Coronary artery (tissue), 2 donors: ENCODE results near the gene TRAF3.

Source experiments
- DNase-seq: peaks from one replicate; pipeline ENCODE4 v3.0.0-alpha.2; 2017; ENCODE audit warnings: low spot score
- H3K27ac ChIP-seq, 2 donors: fragments of 200-600 bp; sonication (generic); one replicate each; pipeline ENCODE4 v1.5.1; 2016 to 2019
- H3K4me3 ChIP-seq: fragments of 200-600 bp; sonication (generic); 2 replicates; pipeline ENCODE4 v1.5.1; 2016; ENCODE audit warnings: mild to moderate bottlenecking, moderate library complexity
- TF ChIP-seq, protein P1 (sequence below): fragments of 200-600 bp; sonication (generic); IDR thresholded peaks from one replicate; pipeline ENCODE4 v1.5.1; 2019; ENCODE audit warnings: antibody characterized with exemption

TRAF3 gene

DNA sequence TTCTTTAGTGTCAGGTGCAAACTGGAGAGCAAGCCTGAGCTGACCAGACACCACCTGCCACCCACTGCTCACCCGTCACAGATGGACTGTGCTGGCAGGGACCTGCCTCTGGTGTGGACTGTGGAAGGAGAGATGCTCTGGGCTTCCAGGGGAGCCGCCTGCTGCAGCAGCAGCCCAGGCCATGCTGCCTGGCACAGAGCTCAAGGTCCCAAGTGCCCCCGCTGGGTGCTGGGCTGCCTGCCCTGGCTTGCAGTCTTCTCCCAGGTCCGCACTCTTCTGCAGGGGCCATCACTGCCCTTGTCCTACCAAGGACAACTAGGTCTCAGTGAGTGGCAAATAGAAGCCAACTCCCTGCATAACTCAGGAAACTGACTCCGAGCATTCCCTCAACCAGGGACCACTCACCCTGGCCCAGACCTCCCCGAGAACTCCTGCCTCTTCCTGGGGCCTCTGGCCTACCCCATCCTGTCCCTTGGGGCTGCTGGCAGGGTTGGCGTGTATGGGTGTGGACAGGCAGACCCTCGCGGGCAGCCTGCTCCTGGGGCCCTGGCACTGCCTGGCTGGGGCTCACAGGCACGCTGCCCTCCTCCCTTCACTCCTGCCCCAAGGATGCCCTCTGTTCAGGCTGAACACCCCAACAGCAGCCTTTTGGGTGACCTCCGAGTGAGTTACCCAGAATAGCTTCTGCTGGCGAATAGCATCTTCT is 154.5 kb downstream of the TRAF3 start:
- DNase-seq: peak; percentile 70
- H3K27ac ChIP-seq: no peak overlapping the region
- H3K4me3 ChIP-seq: no peak overlapping the region
- TF ChIP-seq, protein P1, sequence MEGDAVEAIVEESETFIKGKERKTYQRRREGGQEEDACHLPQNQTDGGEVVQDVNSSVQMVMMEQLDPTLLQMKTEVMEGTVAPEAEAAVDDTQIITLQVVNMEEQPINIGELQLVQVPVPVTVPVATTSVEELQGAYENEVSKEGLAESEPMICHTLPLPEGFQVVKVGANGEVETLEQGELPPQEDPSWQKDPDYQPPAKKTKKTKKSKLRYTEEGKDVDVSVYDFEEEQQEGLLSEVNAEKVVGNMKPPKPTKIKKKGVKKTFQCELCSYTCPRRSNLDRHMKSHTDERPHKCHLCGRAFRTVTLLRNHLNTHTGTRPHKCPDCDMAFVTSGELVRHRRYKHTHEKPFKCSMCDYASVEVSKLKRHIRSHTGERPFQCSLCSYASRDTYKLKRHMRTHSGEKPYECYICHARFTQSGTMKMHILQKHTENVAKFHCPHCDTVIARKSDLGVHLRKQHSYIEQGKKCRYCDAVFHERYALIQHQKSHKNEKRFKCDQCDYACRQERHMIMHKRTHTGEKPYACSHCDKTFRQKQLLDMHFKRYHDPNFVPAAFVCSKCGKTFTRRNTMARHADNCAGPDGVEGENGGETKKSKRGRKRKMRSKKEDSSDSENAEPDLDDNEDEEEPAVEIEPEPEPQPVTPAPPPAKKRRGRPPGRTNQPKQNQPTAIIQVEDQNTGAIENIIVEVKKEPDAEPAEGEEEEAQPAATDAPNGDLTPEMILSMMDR: no peak

DNA sequence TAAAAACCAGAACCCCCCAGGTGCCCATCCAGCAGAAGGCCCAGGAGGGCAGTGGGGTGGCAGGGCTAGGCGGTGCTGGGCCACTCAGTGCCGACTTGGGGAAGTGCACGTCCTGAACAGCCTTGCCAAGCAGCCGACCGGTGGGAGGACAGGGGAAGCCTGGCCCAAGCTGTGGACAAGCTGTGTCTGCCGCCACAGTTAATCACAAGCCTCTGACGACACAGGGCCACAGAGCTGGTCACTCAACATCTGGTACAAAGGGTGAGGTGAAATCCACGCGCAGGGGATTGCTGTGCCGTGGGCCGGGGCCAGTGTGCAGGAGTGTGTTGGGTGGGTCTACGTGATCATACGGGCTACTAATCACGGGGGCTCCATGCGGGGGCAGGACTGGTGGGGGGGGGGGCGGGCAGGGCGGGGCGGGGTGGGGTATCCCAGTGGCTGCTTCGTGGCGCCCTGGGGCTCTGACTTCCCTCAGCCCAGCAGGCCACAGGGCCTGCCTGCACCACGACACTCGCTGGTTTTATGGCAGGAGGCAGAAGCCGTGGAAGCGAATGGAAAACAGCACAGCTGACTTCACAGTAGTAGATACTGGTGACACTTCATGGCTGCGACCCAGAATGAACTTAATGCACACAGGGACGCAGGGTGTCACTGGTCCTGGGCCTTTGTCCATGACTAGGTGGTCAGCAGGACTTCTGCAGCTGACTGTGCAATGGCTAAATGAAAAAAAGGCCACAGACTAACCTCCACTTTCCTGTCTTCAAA is 155.4 kb downstream of the TRAF3 start:
- TF ChIP-seq, protein P1: no peak
- H3K27ac ChIP-seq: no peak overlapping the region
- H3K4me3 ChIP-seq: no peak overlapping the region

DNA sequence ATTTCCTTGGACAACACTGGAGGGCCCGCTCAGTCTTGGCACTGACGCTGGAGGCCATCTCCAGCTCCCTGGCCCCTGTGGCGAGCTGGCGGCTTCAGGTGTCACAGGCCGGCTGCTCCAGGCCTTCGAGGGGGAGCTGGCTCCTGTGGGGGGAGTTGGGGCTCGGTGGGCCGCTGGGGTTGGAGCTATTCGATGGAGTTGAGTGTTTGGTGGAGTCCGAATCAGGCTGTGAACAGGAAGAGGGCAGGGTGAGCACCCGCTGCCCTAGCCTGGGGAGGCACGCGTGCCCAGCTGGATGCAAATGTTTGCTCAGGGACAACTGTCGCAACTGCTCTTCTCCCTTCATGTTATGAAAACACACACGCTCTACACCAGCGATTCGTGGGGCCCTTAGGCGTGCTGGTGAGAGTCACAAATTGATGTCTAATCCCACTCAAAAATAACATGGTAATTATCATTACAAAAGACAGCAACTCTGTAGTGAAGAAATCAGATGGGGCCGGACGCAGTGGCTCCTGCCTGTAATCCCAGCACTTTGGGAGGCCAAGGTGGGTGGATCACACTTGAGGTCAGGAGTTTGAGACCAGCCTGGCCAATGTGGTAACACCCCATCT is 156.5 kb downstream of the TRAF3 start:
- H3K4me3 ChIP-seq: no peak overlapping the region
- TF ChIP-seq, protein P1: no peak
- H3K27ac ChIP-seq: no peak overlapping the region
- DNase-seq: peak; percentile 69

More for the DNA sequence above, 155.4 kb downstream of the TRAF3 start:
- DNase-seq: no peak

DNA sequence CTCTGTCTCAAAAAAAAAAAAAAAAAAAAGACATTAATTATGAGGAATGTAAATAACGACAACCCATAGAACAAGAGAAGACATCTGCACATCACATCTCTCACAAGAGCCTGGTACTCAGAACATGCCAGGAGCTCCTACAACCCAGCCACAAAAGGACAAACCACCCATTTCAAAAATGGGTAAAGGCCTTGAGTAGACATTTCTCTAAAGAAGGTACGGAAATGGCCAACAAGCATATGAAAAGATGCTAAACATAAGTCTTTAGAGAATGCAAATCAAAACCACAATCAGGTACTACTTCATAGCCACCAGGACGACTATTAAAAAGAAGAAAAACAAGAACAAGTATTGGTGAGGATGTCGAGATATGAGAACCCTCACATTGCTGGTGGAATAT is 158.5 kb downstream of the TRAF3 start:
- Histone ChIP-seq H3K27ac (no peak overlapping the region), H3K4me3 (no peak overlapping the region)
- TF ChIP-seq, protein P1: no peak
- no peak for DNase-seq

DNA sequence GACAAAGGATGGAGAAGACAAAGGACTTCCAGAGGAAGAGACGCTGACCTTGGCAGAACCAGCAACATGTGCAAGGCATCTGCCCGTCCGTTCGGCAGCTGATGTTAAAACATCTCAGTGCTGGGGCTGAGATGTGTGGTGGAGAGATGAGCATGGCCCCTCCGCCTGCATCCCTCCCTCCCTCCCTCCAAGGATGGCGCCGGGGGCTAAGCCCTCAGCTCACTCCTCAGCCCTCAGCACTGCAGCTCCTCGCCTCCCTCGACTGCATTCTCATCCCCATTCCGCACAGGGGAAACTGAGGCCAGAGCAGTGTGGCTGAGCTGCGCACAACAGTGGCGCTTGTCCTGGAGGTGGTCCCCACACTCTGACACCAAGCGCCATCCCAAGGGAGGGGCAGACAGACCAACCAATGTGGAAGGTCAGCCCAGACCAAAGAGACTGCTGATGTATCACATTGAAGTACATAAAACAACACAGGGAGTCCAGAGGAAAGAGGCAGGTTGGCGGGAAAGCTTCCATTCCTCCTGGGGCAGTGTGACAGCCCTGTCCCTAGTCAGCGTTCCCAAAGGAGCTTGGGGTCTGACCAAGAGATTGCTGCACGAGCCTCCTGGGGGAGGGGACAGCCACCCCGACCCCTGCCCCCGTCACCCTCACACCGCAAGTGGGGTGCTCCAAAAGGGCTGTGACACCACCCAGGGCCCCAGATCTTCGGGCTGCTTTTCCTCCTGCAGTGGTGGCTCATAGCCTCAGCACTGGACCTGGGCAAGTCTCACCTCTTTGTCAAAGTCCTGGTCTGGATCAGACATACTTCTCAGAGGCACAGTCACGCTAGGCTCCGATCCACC is 160.3 kb downstream of the TRAF3 start:
- DNase-seq: peak; percentile 62
- TF ChIP-seq, protein P1: no peak
- no peak overlapping the region for H3K4me3 ChIP-seq
- no peak overlapping the region for H3K27ac ChIP-seq

DNA sequence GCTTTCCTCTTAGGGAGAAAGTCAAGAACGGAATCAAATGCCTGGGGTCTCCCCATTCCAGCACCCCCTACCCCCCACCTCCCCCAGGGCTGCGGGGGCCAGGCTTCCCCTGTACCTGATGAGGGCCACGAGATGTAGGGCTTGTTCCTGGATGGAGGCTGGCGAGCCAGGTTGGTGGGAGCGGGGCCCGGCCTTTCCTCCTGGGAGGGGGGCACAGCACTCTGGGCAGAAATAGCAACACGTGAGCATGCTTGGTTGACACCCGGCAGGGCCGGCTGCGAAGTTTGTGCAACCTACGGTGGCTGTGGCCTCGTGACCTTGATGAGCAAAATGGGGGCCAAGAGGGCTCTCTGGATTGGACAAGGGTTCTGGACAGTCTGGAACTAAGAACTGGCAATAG is 160.9 kb downstream of the TRAF3 start:
- Histone ChIP-seq H3K27ac (no peak overlapping the region), H3K4me3 (no peak overlapping the region)
- peak; percentile 64 for DNase-seq
- TF ChIP-seq, protein P1: no peak
